CD4-positive, CD25-positive, alpha-beta regulatory T cell (primary cell): ENCODE measurements around the gene TOMM40L. TPM values are rescaled to one million over a fixed set of nuclear protein-coding genes. Genes with fewer than 3 reads are reported as not detected.

Experiments used
- ATAC-seq, 2 donors: fragments of 150-1000 bp; cut with Tn5 transposase; one replicate each; pipeline ENCODE4 v1.10.0; 2021; ENCODE audit warnings: low read depth in 2 of 2, moderate number of reproducible peaks in 2 of 2, moderate library complexity in 1 of 2
- DNase-seq, 3 donors: peaks; one replicate each; pipeline versions ENCODE4 v3.0.0 to v3.0.0-alpha.2; 2012 to 2022; ENCODE audit warnings: mixed read lengths in 1 of 3
- H3K27ac ChIP-seq: one replicate; pipeline ENCODE4 v1.7.0; 2013; ENCODE audit warnings: mild to moderate bottlenecking, low read length; ENCODE audit not compliant: insufficient read depth, poor library complexity, severe bottlenecking
- H3K27me3 ChIP-seq: one replicate; pipeline ENCODE4 v1.7.0; 2013; ENCODE audit warnings: low read length; ENCODE audit not compliant: control insufficient read depth, insufficient read depth
- H3K36me3 ChIP-seq: one replicate; pipeline ENCODE4 v1.7.0; 2013; ENCODE audit warnings: mild to moderate bottlenecking, low read length, moderate library complexity; ENCODE audit not compliant: control insufficient read depth, insufficient read depth
- H3K4me1 ChIP-seq: 2 replicates; pipeline ENCODE4 v1.7.0; 2013; ENCODE audit warnings: mild to moderate bottlenecking, low read length; ENCODE audit not compliant: insufficient read depth, control insufficient read depth, poor library complexity, severe bottlenecking
- H3K4me3 ChIP-seq: one replicate; pipeline ENCODE4 v1.7.0; 2013; ENCODE audit warnings: low read depth, mild to moderate bottlenecking, low read length, moderate library complexity
- H3K9me3 ChIP-seq, 2 experiments: 1 replicate in 1 of 2; 2 replicates in 1 of 2; pipeline ENCODE4 v1.7.0; 2013; ENCODE audit warnings: low read length in 2 of 2, mild to moderate bottlenecking in 1 of 2, moderate library complexity in 1 of 2; ENCODE audit not compliant: control insufficient read depth in 2 of 2
- H3K27ac Mint-ChIP-seq, 3 donors: one replicate each; pipeline ENCODE4 v1.8.0; 2020 to 2022; ENCODE audit warnings: mild to moderate bottlenecking in 3 of 3, mixed read lengths in 3 of 3, moderate library complexity in 2 of 3
- H3K27me3 Mint-ChIP-seq: one replicate; pipeline ENCODE4 v1.8.0; 2022; ENCODE audit warnings: mild to moderate bottlenecking, mixed read lengths
- H3K36me3 Mint-ChIP-seq: one replicate; pipeline ENCODE4 v1.8.0; 2020; ENCODE audit warnings: mixed read lengths
- H3K4me1 Mint-ChIP-seq, 4 donors: one replicate each; pipeline ENCODE4 v1.8.0; 2020 to 2022; ENCODE audit warnings: mixed read lengths in 4 of 4, mild to moderate bottlenecking in 1 of 4
- H3K4me3 Mint-ChIP-seq, 4 donors: one replicate each; pipeline ENCODE4 v1.8.0; 2020 to 2022; ENCODE audit warnings: mild to moderate bottlenecking in 4 of 4, mixed read lengths in 4 of 4, moderate library complexity in 3 of 4
- H3K9me3 Mint-ChIP-seq, 7 donors: one replicate each; pipeline ENCODE4 v1.8.0; 2020 to 2022; ENCODE audit warnings: mixed read lengths in 7 of 7, mild to moderate bottlenecking in 3 of 7, moderate library complexity in 2 of 7
- polyA plus RNA-seq, 4 donors: library from polyadenylated mRNA; unstranded; fragments of 300-500 nt; fragmentation: Illumina TruSeq; gene quantifications; one replicate each; pipeline ENCODE4 v1.2.3, GENCODE V29; 2021
- total RNA-seq: library from RNA; stranded (reverse); gene quantifications from one replicate; pipeline ENCODE4 v1.2.3, GENCODE V29; 2022

TOMM40L gene
- total and polyA plus RNA-seq, 5 donors from 2014 or later: 5.3 to 8.6 (median 6.4) TPM

DNA sequence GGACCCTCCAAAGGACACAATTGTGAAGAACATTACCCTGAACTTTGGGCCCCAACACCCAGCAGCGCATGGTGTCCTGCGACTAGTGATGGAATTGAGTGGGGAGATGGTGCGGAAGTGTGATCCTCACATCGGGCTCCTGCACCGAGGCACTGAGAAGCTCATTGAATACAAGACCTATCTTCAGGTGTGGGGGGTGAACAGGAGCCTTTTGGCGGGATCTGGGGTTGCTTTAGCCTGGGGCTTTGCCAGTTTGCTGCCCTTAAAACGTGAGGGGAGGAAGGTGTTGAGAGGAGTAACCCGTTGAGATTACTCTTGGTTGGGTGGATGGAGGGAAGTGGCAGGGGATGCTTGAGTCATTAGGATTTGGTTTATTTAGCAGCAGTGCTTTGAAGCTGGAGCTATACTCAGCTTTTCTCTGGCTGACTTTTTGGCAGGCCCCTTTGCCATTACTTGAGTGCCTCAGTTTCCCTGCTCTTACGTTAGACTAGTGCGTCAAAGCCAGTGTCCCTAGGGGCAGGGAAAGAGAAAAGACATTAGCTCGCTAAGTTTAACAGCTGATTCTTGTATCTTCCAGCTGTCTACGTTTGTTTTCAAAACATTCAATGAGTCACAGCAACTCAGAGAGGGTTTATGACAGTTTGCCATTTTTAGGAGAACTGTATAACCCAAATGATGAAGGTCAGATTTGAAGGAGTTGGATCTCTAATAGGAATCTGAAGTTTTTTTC is 19.3 kb upstream of the TOMM40L start:
- H3K4me1 Mint-ChIP-seq: peaks cover 26 to 75% (median 51%) of the 10 kb centered on the region in 4 donors
- H3K9me3 Mint-ChIP-seq: no peaks in the 10 kb centered on the region
- peak overlapping the region in 2 of 3 donors; percentile 58 to 72 for H3K27ac Mint-ChIP-seq
- Histone ChIP-seq H3K36me3 (peaks cover 62% of the 10 kb centered on the region), H3K27me3 (no peaks in the 10 kb centered on the region), H3K27ac (no peak overlapping the region), H3K4me1 (peaks cover 46% of the 10 kb centered on the region), H3K4me3 (no peak overlapping the region), H3K9me3 (no peaks in the 10 kb centered on the region)
- DNase-seq: no peak
- H3K36me3 Mint-ChIP-seq: peaks cover 36% of the 10 kb centered on the region
- H3K4me3 Mint-ChIP-seq: peak overlapping the region in 2 of 4 donors; percentile 61 to 98
- ATAC-seq: no peak
- H3K27me3 Mint-ChIP-seq: peaks cover 4% of the 10 kb centered on the region

DNA sequence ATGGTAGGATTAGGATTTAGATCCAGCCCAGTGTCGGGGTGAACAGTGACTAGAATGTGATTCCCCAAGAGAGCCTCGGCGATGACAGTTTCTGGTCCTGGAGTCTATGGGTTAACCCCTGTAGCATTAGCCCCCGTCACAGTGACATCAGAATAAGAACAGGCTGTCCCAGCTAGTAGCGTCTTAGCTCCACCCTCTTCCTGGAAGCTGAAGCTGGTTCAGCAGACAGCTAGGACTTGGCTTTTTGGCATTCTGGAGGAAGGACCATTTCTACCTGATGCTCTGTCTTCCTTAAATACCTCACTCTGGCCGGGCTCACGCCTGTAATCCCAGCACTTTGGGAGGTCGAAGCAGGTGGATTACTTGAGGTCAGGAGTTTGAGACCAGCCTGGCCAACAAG is 18.7 kb upstream of the TOMM40L start:
- Mint-ChIP-seq H3K27ac (peak overlapping the region in 1 of 3 donors; percentile 46), H3K4me1 (peaks cover 21 to 69% (median 48%) of the 10 kb centered on the region in 4 donors), H3K36me3 (peaks cover 41% of the 10 kb centered on the region), H3K9me3 (no peaks in the 10 kb centered on the region), H3K27me3 (peaks cover 4% of the 10 kb centered on the region), H3K4me3 (no peak overlapping the region)
- Histone ChIP-seq H3K27ac (no peak overlapping the region), H3K27me3 (no peaks in the 10 kb centered on the region), H3K9me3 (no peaks in the 10 kb centered on the region), H3K36me3 (peaks cover 68% of the 10 kb centered on the region), H3K4me3 (no peak overlapping the region), H3K4me1 (peaks cover 42% of the 10 kb centered on the region)
- no peak for ATAC-seq
- DNase-seq: peak in 1 of 3 donors; percentile 56

DNA sequence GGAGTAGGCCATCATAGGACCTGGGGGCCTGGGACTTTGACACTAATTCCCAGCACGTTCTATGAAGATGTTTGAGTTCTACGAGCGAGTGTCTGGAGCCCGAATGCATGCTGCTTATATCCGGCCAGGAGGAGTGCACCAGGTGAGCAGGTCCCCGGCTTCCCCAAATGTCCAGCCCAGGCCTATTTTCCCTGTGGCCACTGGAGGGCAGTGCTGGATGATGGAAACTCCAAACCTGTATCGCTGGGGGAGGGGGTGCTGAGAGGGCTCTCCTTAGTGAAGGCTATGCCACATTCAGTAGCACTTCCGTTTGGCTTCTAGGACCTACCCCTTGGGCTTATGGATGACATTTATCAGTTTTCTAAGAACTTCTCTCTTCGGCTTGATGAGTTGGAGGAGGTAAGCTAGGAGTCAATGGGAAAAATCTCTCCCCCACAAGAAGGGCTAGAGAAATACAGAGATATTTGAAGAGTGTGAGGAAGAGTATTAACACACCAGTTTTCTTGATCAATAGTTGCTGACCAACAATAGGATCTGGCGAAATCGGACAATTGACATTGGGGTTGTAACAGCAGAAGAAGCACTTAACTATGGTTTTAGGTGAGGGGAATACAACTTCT is 16.0 kb upstream of the TOMM40L start:
- peak overlapping the region; percentile 59 to 97 (median 87) for H3K27ac Mint-ChIP-seq
- H3K36me3 Mint-ChIP-seq: peaks cover 49% of the 10 kb centered on the region
- Histone ChIP-seq H3K9me3 (no peaks in the 10 kb centered on the region), H3K36me3 (peaks cover 78% of the 10 kb centered on the region), H3K4me1 (peaks cover 23% of the 10 kb centered on the region), H3K27ac (peak overlapping the region; percentile 16), H3K4me3 (no peak overlapping the region), H3K27me3 (no peaks in the 10 kb centered on the region)
- H3K4me1 Mint-ChIP-seq: peaks cover 11 to 55% (median 39%) of the 10 kb centered on the region in 4 donors
- peak overlapping the region in 1 of 4 donors; percentile 20 for H3K4me3 Mint-ChIP-seq
- DNase-seq (peak; percentile 61 to 84 (median 79)), ATAC-seq (peak; percentile 83 to 87)
- H3K27me3 Mint-ChIP-seq: no peaks in the 10 kb centered on the region
- no peaks in the 10 kb centered on the region for H3K9me3 Mint-ChIP-seq

DNA sequence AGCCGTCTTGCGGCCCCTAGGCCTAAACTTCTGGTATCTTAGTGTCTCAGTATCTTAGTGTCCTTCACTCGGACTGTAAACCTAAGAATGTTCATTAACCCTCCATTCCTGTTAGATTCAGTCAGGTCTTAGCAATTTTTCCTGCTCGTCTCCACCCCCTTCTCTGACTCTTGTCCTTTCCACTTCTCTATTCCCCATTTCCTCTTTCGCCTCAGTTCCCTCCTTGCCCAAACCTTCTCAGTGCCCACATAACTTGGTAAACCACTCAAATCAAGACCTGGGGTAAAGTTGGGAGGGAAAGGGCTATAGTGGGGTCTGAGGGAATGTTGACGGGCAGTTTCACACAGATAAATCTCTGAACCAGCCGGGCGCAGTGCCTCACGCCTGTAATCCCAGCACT is 11.5 kb upstream of the TOMM40L start:
- peaks cover 36% of the 10 kb centered on the region for H3K36me3 Mint-ChIP-seq
- ATAC-seq: no peak
- H3K4me3 ChIP-seq: no peak overlapping the region
- no peaks in the 10 kb centered on the region for H3K27me3 ChIP-seq
- H3K4me1 ChIP-seq: peaks cover 36% of the 10 kb centered on the region
- no peaks in the 10 kb centered on the region for H3K27me3 Mint-ChIP-seq
- DNase-seq: no peak
- no peaks in the 10 kb centered on the region for H3K9me3 ChIP-seq
- peaks cover 0 to 62% (median 32%) of the 10 kb centered on the region in 4 donors for H3K4me1 Mint-ChIP-seq
- H3K4me3 Mint-ChIP-seq: peak overlapping the region in 3 of 4 donors; percentile 27 to 84 (median 61)
- peak overlapping the region; percentile 7 to 91 (median 67) for H3K27ac Mint-ChIP-seq
- H3K9me3 Mint-ChIP-seq: no peaks in the 10 kb centered on the region
- H3K27ac ChIP-seq: no peak overlapping the region
- H3K36me3 ChIP-seq: peaks cover 46% of the 10 kb centered on the region

DNA sequence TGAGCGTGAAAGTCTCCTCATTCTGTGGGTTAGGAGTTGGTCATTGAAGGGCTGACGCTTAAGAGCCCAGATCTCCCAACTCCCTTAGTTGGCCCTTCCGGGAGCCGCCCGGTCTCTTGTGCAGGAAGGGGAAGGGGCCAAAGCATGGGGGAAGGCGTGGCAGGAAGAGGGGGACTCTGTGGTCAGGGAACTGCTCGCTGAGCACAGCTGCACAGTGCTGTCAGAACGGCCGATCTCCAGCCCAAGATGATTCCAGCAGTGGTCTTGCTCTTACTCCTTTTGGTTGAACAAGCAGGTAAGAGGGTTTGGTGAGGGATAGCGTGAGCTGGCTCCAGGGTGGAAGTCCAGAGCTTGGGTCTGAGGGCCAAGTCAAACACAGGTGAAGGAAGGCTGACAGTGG is 10.8 kb upstream of the TOMM40L start, which contains the start of gene FCER1G:
TSS of gene FCER1G (plus strand) at position 220 of the 400 bp plus-strand sequence. CDS start at position 247, 27 bp downstream.
- no peak within 1 kb of the TSS for H3K27ac ChIP-seq
- ATAC-seq (no peak), DNase-seq (peak in 1 of 3 donors; percentile 43)
- Mint-ChIP-seq H3K4me1 (peaks cover 0 to 62% (median 29%) of the 10 kb centered on the region in 4 donors), H3K36me3 (peaks cover 32% of the 10 kb centered on the region), H3K9me3 (no peaks in the 10 kb centered on the region), H3K27ac (peak within 1 kb of the TSS; percentile 83 to 91 (median 87)), H3K27me3 (no peaks in the 10 kb centered on the region), H3K4me3 (peak within 1 kb of the TSS; percentile 27 to 84 (median 70))
- H3K4me1 ChIP-seq: peaks cover 37% of the 10 kb centered on the region
- H3K9me3 ChIP-seq: no peaks in the 10 kb centered on the region
- H3K36me3 ChIP-seq: peaks cover 39% of the 10 kb centered on the region
- no peaks in the 10 kb centered on the region for H3K27me3 ChIP-seq
- H3K4me3 ChIP-seq: no peak within 1 kb of the TSS

DNA sequence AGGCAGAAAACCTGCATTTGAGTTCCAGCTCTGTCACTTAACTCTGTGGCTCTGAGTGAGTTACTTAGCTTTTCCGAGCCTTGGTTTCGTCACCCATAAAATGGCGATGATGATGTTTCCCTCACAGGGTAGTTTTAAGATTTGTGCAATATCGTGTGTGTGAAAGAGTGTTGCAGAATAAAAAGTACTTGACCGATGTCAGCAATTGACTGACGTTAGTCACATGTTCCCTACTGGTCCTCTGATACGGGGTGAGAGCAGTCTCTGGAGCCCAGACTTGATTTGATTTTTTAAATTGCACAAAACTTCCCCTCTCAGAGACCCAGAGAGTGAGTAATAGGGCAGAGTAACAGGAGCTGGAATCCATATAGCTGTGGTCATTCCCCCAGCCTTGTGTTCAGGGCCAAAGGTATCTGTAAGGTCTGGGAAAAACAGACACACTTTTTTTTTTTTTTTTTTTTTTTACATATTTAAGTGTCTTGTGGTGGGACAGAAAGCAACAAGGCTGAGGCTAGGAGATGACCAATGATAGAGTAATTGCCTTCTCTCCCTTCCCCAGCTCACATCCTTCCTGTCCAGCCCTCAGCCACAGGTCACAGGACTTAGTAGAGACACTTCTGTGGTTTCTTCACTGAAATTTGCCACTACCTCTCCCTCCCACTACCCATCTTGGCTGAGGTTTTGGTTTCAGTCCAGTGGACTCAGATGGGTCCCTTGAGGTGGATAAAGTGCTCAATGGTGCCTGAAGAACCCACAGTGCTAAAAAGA is 8.7 kb upstream of the TOMM40L start:
- H3K27ac ChIP-seq: peak overlapping the region; percentile 62
- H3K36me3 ChIP-seq: peaks cover 19% of the 10 kb centered on the region
- Mint-ChIP-seq H3K27ac (peak overlapping the region; percentile 87 to 98 (median 97)), H3K27me3 (no peaks in the 10 kb centered on the region), H3K9me3 (no peaks in the 10 kb centered on the region), H3K4me3 (peak overlapping the region; percentile 32 to 87 (median 72)), H3K36me3 (peaks cover 22% of the 10 kb centered on the region), H3K4me1 (peaks cover 0 to 69% (median 31%) of the 10 kb centered on the region in 4 donors)
- no peaks in the 10 kb centered on the region for H3K27me3 ChIP-seq
- H3K4me3 ChIP-seq: peak overlapping the region; percentile 34
- ATAC-seq (peak; percentile 16 to 32), DNase-seq (peak in 1 of 3 donors; percentile 49)
- H3K4me1 ChIP-seq: peaks cover 38% of the 10 kb centered on the region
- H3K9me3 ChIP-seq: no peaks in the 10 kb centered on the region

DNA sequence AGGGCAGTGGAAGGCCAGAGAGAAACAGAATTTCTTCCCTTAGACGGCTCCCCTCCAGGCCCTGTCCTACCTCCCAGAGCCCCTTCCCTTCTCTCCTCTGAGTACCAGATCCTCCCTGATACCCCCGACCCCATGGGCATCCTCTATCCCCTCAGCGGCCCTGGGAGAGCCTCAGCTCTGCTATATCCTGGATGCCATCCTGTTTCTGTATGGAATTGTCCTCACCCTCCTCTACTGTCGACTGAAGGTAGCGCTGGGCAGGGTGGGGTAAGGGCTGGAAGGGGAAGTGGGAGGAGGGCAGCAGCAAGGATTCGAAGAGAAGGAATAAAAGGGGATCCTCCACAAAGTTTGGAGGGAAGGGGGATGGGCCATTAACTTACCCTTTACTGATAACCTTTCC is 8.0 kb upstream of the TOMM40L start:
- peaks cover 16% of the 10 kb centered on the region for H3K36me3 ChIP-seq
- H3K4me3 Mint-ChIP-seq: peak overlapping the region; percentile 39 to 85 (median 64)
- no peak for ATAC-seq
- no peak for DNase-seq
- no peaks in the 10 kb centered on the region for H3K27me3 ChIP-seq
- H3K4me1 ChIP-seq: peaks cover 38% of the 10 kb centered on the region
- H3K27ac Mint-ChIP-seq: peak overlapping the region; percentile 87 to 98 (median 97)
- peak overlapping the region; percentile 62 for H3K27ac ChIP-seq
- H3K9me3 Mint-ChIP-seq: no peaks in the 10 kb centered on the region
- peak overlapping the region; percentile 34 for H3K4me3 ChIP-seq
- peaks cover 19% of the 10 kb centered on the region for H3K36me3 Mint-ChIP-seq
- peaks cover 0 to 75% (median 32%) of the 10 kb centered on the region in 4 donors for H3K4me1 Mint-ChIP-seq
- no peaks in the 10 kb centered on the region for H3K27me3 Mint-ChIP-seq
- H3K9me3 ChIP-seq: no peaks in the 10 kb centered on the region
